Neural cell (in vitro differentiated cells): ENCODE results near the gene ALK. TPM values are rescaled to one million over a fixed set of nuclear protein-coding genes. Genes with fewer than 3 reads are reported as not detected.

Experiments
- H2AFZ ChIP-seq: fragments of 200-600, 300-800 bp; sonication (generic), shearing (Covaris generic); 2 replicates; pipeline ENCODE4 v1.6.0; 2014; ENCODE audit warnings: low read depth, mild to moderate bottlenecking, antibody characterized with exemption, low read length, moderate library complexity
- H3F3A ChIP-seq: fragments of 200-600 bp; shearing (Covaris generic); 2 replicates; pipeline ENCODE4 v1.6.1; 2016; ENCODE audit warnings: mild to moderate bottlenecking, moderate library complexity, mixed read lengths, antibody characterized with exemption, low read length; ENCODE audit not compliant: insufficient read depth, poor library complexity, severe bottlenecking
- H3K27ac ChIP-seq: fragments of 200-600, 300-800 bp; sonication (generic), shearing (Covaris generic); 2 replicates; pipeline ENCODE4 v1.5.1; 2014; ENCODE audit warnings: mild to moderate bottlenecking, low read length, moderate library complexity
- H3K27me3 ChIP-seq: fragments of 300-800, 200-600 bp; sonication (generic), shearing (Covaris generic); 2 replicates; pipeline ENCODE4 v1.6.0; 2014; ENCODE audit warnings: mild to moderate bottlenecking, low read depth, low read length, moderate library complexity; ENCODE audit not compliant: insufficient read depth
- H3K36me3 ChIP-seq: fragments of 300-800, 200-600 bp; sonication (generic), shearing (Covaris generic); 2 replicates; pipeline ENCODE4 v1.5.1; 2014; ENCODE audit warnings: mild to moderate bottlenecking, antibody characterized with exemption, low read length, moderate library complexity; ENCODE audit not compliant: insufficient read depth
- H3K4me2 ChIP-seq: fragments of 300-800, 200-600 bp; sonication (generic), shearing (Covaris generic); 2 replicates; pipeline ENCODE4 v1.6.0; 2014; ENCODE audit warnings: mild to moderate bottlenecking, low read length
- H3K4me3 ChIP-seq: fragments of 300-800, 200-600 bp; sonication (generic), shearing (Covaris generic); 2 replicates; pipeline ENCODE4 v1.5.1; 2014; ENCODE audit warnings: mild to moderate bottlenecking, low read length, moderate library complexity
- H3K79me2 ChIP-seq: fragments of 200-600 bp; shearing (Covaris generic); replicated peaks from 2 replicates; pipeline ENCODE4 v1.6.0; 2014; ENCODE audit warnings: mild to moderate bottlenecking, low read length, moderate library complexity; ENCODE audit not compliant: insufficient read depth
- H3K9ac ChIP-seq: fragments of 300-800, 200-600 bp; sonication (generic), shearing (Covaris generic); 2 replicates; pipeline ENCODE4 v1.6.1; 2016; ENCODE audit warnings: mild to moderate bottlenecking, low read length, mixed read lengths
- H3K9me2 ChIP-seq: fragments of 200-600 bp; shearing (Covaris generic); 2 replicates; pipeline ENCODE4 v1.6.1; 2016; ENCODE audit warnings: mild to moderate bottlenecking, low read length, mixed read lengths; ENCODE audit not compliant: insufficient read depth
- H3K9me3 ChIP-seq: fragments of 200-600, 300-800 bp; sonication (generic), shearing (Covaris generic); 2 replicates; pipeline ENCODE4 v1.6.1; 2016; ENCODE audit warnings: mild to moderate bottlenecking, mixed run types, low read length, moderate library complexity, mixed read lengths
- H4K20me1 ChIP-seq: fragments of 200-600 bp; shearing (Covaris generic); 2 replicates; pipeline ENCODE4 v1.6.1; 2016; ENCODE audit warnings: mild to moderate bottlenecking, mixed run types; ENCODE audit not compliant: insufficient read depth
- EP300 ChIP-seq: fragments of 450-650 bp; conservative IDR thresholded peaks from 2 replicates; pipeline ENCODE4 v1.6.1; 2014; ENCODE audit warnings: antibody characterized with exemption, mild to moderate bottlenecking, moderate library complexity; ENCODE audit not compliant: poor library complexity, severe bottlenecking
- EZH2 ChIP-seq: fragments of 200-600, 300-800 bp; shearing (Covaris generic), sonication (generic); IDR thresholded peaks from 2 replicates; pipeline ENCODE4 v1.6.1; 2014; ENCODE audit warnings: antibody characterized with exemption, low read length, borderline replicate concordance, mild to moderate bottlenecking; ENCODE audit not compliant: insufficient read depth, poor library complexity, severe bottlenecking
- MXI1 ChIP-seq: fragments of 450-650 bp; conservative IDR thresholded peaks from 2 replicates; pipeline ENCODE4 v1.6.1; 2014; ENCODE audit warnings: antibody characterized with exemption, mild to moderate bottlenecking; ENCODE audit not compliant: poor library complexity, severe bottlenecking
- POLR2AphosphoS5 ChIP-seq: IDR thresholded peaks from 2 replicates; pipeline ENCODE4 v1.6.1; 2012
- RAD21 ChIP-seq: fragments of 450-650 bp; conservative IDR thresholded peaks from 2 replicates; pipeline ENCODE4 v1.6.1; 2014; ENCODE audit warnings: antibody characterized with exemption, mild to moderate bottlenecking, moderate library complexity
- SMC3 ChIP-seq: fragments of 450-650 bp; conservative IDR thresholded peaks from 2 replicates; pipeline ENCODE4 v1.6.1; 2014; ENCODE audit warnings: antibody characterized with exemption, mild to moderate bottlenecking, moderate library complexity; ENCODE audit not compliant: poor library complexity
- TAF1 ChIP-seq: IDR thresholded peaks from 2 replicates; pipeline ENCODE4 v1.6.1; 2012; ENCODE audit warnings: low read depth
- polyA plus RNA-seq: library from polyadenylated mRNA; depleted of rRNA; stranded (reverse); fragments of >200 nt; gene quantifications from 2 replicates; pipeline ENCODE4 v1.2.3, GENCODE V29; 2014
- TF ChIP-seq, protein P1 (sequence below): IDR thresholded peaks from 2 replicates; pipeline ENCODE4 v1.6.1; 2012; ENCODE audit warnings: borderline replicate concordance
- TF ChIP-seq, protein P2 (sequence below): fragments of 450-650 bp; IDR thresholded peaks from 2 replicates; pipeline ENCODE4 v1.5.1; 2014; ENCODE audit warnings: antibody characterized with exemption, mild to moderate bottlenecking, moderate library complexity; ENCODE audit not compliant: poor library complexity, severe bottlenecking

Gene ALK
- polyA plus RNA-seq, 1 donor from 2014 or later, result 7.1 TPM

DNA sequence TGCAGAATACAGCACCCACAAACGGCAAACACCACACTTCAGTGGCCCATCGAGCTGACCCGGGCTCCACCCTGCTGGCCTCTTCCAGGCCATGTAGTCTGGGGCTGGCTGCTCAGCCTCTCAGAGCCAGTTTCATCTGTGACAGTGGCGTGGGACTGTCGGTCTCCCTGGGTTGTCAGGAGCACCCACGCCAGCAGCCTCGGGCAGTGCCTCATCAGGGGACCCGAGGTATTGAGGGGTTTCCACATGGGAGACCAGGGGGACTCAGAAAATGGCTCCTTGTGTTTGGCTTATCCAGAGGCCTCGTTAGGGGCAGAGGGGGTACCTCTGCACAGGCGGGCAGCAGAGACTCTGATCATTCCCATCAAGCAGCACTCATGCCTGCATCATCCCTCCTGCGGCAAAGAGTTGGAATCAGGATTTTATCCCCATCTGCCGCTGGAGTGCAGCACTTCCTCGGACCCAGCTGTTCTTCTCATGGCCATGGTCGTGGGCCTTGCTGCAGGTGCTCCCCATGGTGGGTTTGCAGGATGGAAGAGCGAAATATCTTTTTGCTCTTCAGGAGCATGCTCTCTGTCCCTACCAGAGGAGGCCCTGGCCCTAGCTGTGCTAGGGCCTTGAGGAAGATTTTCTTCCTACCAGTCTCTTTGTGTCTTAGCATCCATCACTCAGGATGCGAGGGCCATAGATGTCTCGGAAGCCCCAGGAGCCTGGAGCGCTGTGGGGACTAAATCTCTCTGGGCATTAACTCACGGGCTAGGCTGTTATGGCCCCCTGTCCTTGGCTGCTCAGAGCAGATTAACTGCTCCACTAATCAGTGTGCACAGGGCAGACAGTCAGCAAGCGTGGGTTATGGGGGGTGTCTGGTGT, 705.4 kb downstream of the ALK start:
- no peak overlapping the region for H3K9ac ChIP-seq
- no peak overlapping the region for H3K4me2 ChIP-seq
- H3K36me3 ChIP-seq, result no peaks in the 10 kb centered on the region
- no peak overlapping the region for H3K4me3 ChIP-seq
- H3K27me3 ChIP-seq, result no peaks in the 10 kb centered on the region
- no peak for TF ChIP-seq EP300
- TF ChIP-seq, protein P1, sequence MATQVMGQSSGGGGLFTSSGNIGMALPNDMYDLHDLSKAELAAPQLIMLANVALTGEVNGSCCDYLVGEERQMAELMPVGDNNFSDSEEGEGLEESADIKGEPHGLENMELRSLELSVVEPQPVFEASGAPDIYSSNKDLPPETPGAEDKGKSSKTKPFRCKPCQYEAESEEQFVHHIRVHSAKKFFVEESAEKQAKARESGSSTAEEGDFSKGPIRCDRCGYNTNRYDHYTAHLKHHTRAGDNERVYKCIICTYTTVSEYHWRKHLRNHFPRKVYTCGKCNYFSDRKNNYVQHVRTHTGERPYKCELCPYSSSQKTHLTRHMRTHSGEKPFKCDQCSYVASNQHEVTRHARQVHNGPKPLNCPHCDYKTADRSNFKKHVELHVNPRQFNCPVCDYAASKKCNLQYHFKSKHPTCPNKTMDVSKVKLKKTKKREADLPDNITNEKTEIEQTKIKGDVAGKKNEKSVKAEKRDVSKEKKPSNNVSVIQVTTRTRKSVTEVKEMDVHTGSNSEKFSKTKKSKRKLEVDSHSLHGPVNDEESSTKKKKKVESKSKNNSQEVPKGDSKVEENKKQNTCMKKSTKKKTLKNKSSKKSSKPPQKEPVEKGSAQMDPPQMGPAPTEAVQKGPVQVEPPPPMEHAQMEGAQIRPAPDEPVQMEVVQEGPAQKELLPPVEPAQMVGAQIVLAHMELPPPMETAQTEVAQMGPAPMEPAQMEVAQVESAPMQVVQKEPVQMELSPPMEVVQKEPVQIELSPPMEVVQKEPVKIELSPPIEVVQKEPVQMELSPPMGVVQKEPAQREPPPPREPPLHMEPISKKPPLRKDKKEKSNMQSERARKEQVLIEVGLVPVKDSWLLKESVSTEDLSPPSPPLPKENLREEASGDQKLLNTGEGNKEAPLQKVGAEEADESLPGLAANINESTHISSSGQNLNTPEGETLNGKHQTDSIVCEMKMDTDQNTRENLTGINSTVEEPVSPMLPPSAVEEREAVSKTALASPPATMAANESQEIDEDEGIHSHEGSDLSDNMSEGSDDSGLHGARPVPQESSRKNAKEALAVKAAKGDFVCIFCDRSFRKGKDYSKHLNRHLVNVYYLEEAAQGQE, result no peak
- TF ChIP-seq POLR2AphosphoS5, result no peak
- TF ChIP-seq MXI1, result no peak
- TF ChIP-seq, protein P2, sequence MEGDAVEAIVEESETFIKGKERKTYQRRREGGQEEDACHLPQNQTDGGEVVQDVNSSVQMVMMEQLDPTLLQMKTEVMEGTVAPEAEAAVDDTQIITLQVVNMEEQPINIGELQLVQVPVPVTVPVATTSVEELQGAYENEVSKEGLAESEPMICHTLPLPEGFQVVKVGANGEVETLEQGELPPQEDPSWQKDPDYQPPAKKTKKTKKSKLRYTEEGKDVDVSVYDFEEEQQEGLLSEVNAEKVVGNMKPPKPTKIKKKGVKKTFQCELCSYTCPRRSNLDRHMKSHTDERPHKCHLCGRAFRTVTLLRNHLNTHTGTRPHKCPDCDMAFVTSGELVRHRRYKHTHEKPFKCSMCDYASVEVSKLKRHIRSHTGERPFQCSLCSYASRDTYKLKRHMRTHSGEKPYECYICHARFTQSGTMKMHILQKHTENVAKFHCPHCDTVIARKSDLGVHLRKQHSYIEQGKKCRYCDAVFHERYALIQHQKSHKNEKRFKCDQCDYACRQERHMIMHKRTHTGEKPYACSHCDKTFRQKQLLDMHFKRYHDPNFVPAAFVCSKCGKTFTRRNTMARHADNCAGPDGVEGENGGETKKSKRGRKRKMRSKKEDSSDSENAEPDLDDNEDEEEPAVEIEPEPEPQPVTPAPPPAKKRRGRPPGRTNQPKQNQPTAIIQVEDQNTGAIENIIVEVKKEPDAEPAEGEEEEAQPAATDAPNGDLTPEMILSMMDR, result no peak
- TF ChIP-seq SMC3, result no peak
- no peak for TF ChIP-seq TAF1
- TF ChIP-seq RAD21, result no peak
- no peak for TF ChIP-seq EZH2
- H4K20me1 ChIP-seq, result no peaks in the 10 kb centered on the region
- no peaks in the 10 kb centered on the region for H3K9me2 ChIP-seq
- no peak overlapping the region for H2AFZ ChIP-seq
- H3F3A ChIP-seq, result no peaks in the 10 kb centered on the region
- no peaks in the 10 kb centered on the region for H3K79me2 ChIP-seq
- H3K9me3 ChIP-seq, result no peaks in the 10 kb centered on the region
- H3K27ac ChIP-seq, result no peak overlapping the region

DNA sequence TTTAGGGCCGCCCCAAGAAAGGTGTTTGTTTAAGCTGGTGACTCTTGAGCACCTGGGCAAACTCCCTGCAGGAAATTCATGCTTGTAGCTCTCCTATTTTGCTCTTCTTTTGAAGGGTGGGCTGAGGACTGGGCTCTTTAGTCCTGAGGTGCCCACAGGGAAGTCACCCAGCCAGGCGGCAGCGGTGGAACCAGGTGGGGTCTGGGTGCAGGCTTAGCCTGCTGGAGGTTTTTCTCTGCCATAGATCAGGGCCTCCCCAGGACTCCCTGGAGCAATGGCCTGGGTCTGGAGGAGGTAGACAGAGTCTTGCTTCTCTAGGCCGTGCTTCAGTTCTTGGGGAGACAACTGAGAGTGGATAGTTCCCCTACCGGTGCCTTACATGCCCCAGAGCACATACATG, 706.3 kb downstream of the ALK start:
- TF ChIP-seq, protein P2, result no peak
- TF ChIP-seq RAD21 (no peak), SMC3 (no peak), TAF1 (no peak), MXI1 (no peak), EP300 (no peak), POLR2AphosphoS5 (no peak), EZH2 (no peak)
- TF ChIP-seq, protein P1, result no peak
- Histone ChIP-seq H3K9me3 (no peaks in the 10 kb centered on the region), H3F3A (no peaks in the 10 kb centered on the region), H3K9ac (no peak overlapping the region), H3K9me2 (no peaks in the 10 kb centered on the region), H3K4me3 (no peak overlapping the region), H3K27me3 (no peaks in the 10 kb centered on the region), H4K20me1 (no peaks in the 10 kb centered on the region), H3K79me2 (no peaks in the 10 kb centered on the region), H3K27ac (no peak overlapping the region), H2AFZ (no peak overlapping the region), H3K36me3 (no peaks in the 10 kb centered on the region), H3K4me2 (no peak overlapping the region)
